MM.1S (cell line): ENCODE measurements around the gene NTRK3.

Experiments
- DNase-seq: peaks from one replicate; pipeline ENCODE4 v3.0.0-alpha.2; 2015
- H2AFZ ChIP-seq: fragments of 300-600 bp; sonication (generic); 2 replicates; pipeline ENCODE4 v1.6.0; 2016; ENCODE audit warnings: antibody characterized with exemption, low read length
- H3F3A ChIP-seq: fragments of 300-600 bp; sonication (generic); 2 replicates; pipeline ENCODE4 v1.6.1; 2016; ENCODE audit warnings: mild to moderate bottlenecking, antibody characterized with exemption, low read length, moderate library complexity, mixed read lengths; ENCODE audit not compliant: insufficient read depth
- H3K27ac ChIP-seq: fragments of 300-600 bp; sonication (generic); 2 replicates; pipeline ENCODE4 v1.5.1; 2016; ENCODE audit warnings: mild to moderate bottlenecking, low read length
- H3K27me3 ChIP-seq: fragments of 300-600 bp; sonication (generic); replicated peaks from 2 replicates; pipeline ENCODE4 v1.6.0; 2016; ENCODE audit warnings: low read length; ENCODE audit not compliant: insufficient read depth
- H3K36me3 ChIP-seq: fragments of 300-600 bp; sonication (generic); replicated peaks from 2 replicates; pipeline ENCODE4 v1.6.1; 2016; ENCODE audit warnings: mild to moderate bottlenecking, low read length, mixed read lengths; ENCODE audit not compliant: insufficient read depth
- H3K4me1 ChIP-seq: fragments of 300-600 bp; sonication (generic); 2 replicates; pipeline ENCODE4 v1.6.1; 2016; ENCODE audit warnings: low read length, mixed read lengths
- H3K4me2 ChIP-seq: fragments of 300-600 bp; sonication (generic); 2 replicates; pipeline ENCODE4 v1.6.0; 2016; ENCODE audit warnings: low read depth, low read length
- H3K4me3 ChIP-seq: fragments of 300-600 bp; sonication (generic); 2 replicates; pipeline ENCODE4 v1.5.1; 2016; ENCODE audit warnings: low read length, mixed read lengths
- H3K79me2 ChIP-seq: fragments of 300-600 bp; sonication (generic); 2 replicates; pipeline ENCODE4 v1.6.1; 2016; ENCODE audit warnings: mixed run types, low read length, mixed read lengths
- H3K9ac ChIP-seq: fragments of 300-600 bp; sonication (generic); 2 replicates; pipeline ENCODE4 v1.6.1; 2016; ENCODE audit warnings: low read length, mixed read lengths
- H3K9me2 ChIP-seq: fragments of 300-600 bp; sonication (generic); replicated peaks from 2 replicates; pipeline ENCODE4 v1.6.1; 2016; ENCODE audit warnings: mild to moderate bottlenecking, low read length, mixed read lengths; ENCODE audit not compliant: insufficient read depth
- H3K9me3 ChIP-seq: fragments of 300-600 bp; sonication (generic); replicated peaks from 2 replicates; pipeline ENCODE4 v1.6.1; 2016; ENCODE audit warnings: mild to moderate bottlenecking, low read length, mixed read lengths; ENCODE audit not compliant: insufficient read depth
- H4K20me1 ChIP-seq: fragments of 300-600 bp; sonication (generic); 2 replicates; pipeline ENCODE4 v1.6.1; 2016; ENCODE audit warnings: mild to moderate bottlenecking, low read length, moderate library complexity, mixed read lengths; ENCODE audit not compliant: insufficient read depth
- CTCF ChIP-seq: fragments of 300-600 bp; sonication (generic); IDR thresholded peaks from 2 replicates; pipeline ENCODE4 v1.5.1; 2016; ENCODE audit warnings: antibody characterized with exemption, low read length, mixed read lengths
- EZH2 ChIP-seq: fragments of 300-600 bp; sonication (generic); optimal IDR thresholded peaks from 2 replicates; pipeline ENCODE3; 2017; ENCODE audit warnings: low read depth, mild to moderate bottlenecking, antibody characterized with exemption, low read length, mixed read lengths
- EZH2phosphoT487 ChIP-seq: fragments of 300-600 bp; sonication (generic); IDR thresholded peaks from 2 replicates; pipeline ENCODE4 v1.6.1; 2018; ENCODE audit warnings: antibody characterized with exemption, low read length

NTRK3 gene

GRCh38 chr15:88272421-88272820 lies 15.9 kb upstream of the NTRK3 start:
- Histone ChIP-seq H3K27ac (no peak overlapping the region), H3K9ac (no peak overlapping the region), H3F3A (no peaks in the 10 kb centered on the region), H3K27me3 (no peaks in the 10 kb centered on the region), H4K20me1 (no peaks in the 10 kb centered on the region), H3K36me3 (no peaks in the 10 kb centered on the region), H3K9me3 (no peaks in the 10 kb centered on the region), H3K9me2 (no peaks in the 10 kb centered on the region), H3K79me2 (no peaks in the 10 kb centered on the region), H3K4me1 (no peaks in the 10 kb centered on the region), H3K4me2 (no peak overlapping the region), H2AFZ (no peak overlapping the region), H3K4me3 (no peak overlapping the region)
- no peak for TF ChIP-seq EZH2phosphoT487
- no peak for TF ChIP-seq CTCF
- TF ChIP-seq EZH2: no peak
- DNase-seq: no peak

DNA sequence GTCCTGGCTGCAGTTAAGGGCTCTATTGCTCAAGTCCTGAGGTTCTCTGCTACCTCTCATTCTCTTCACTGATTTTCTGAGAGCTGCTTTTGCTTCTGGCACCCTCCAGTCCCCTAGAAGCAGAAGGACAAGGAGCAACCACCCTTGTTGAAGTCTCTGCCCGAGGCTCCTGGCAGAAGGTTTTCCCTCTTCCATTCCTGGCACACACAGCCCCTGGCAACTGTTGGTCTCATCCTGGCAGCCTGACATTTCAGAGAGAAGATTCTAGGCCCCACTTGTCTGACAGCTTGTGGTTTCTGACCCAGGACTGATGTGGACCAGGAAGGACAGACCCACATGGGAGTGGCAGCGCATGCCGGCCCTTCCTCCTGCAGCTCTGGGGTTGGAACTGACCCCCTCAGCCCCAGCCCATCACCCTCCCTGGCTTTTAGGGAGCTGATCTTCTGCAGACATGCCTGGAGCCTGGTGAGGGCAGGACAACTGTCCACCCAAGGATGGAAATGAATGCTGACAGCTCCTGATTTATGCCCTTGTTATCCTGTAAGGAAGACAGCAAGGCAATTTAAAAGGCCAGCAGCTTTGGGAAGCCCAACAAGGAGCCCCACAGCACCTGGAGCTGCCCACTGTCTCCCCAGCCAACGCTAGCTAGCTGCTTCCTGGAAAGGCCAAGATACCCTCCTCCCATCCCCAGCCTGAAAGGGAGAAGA lies 13.0 kb upstream of the NTRK3 start:
- no peak for TF ChIP-seq CTCF
- no peak for TF ChIP-seq EZH2
- no peak for TF ChIP-seq EZH2phosphoT487
- Histone ChIP-seq H3K4me1 (no peaks in the 10 kb centered on the region), H3K9ac (no peak overlapping the region), H3K4me2 (no peak overlapping the region), H3K9me3 (no peaks in the 10 kb centered on the region), H3K4me3 (no peak overlapping the region), H3K27ac (no peak overlapping the region), H3K36me3 (no peaks in the 10 kb centered on the region), H4K20me1 (no peaks in the 10 kb centered on the region), H3K79me2 (no peaks in the 10 kb centered on the region), H3K27me3 (no peaks in the 10 kb centered on the region), H2AFZ (no peak overlapping the region), H3F3A (no peaks in the 10 kb centered on the region), H3K9me2 (no peaks in the 10 kb centered on the region)
- DNase-seq: no peak

- H3K9me2 ChIP-seq: no peaks in the 10 kb centered on the region
- no peak overlapping the region for H2AFZ ChIP-seq
- no peaks in the 10 kb centered on the region for H3K9me3 ChIP-seq
- TF ChIP-seq CTCF (no peak), EZH2phosphoT487 (no peak), EZH2 (no peak)
- H3K9ac ChIP-seq: no peak overlapping the region
- H4K20me1 ChIP-seq: no peaks in the 10 kb centered on the region
- H3K79me2 ChIP-seq: no peaks in the 10 kb centered on the region
- H3K4me1 ChIP-seq: no peaks in the 10 kb centered on the region
- H3K27ac ChIP-seq: no peak overlapping the region
- H3K27me3 ChIP-seq: no peaks in the 10 kb centered on the region
- no peak for DNase-seq
- H3F3A ChIP-seq: no peaks in the 10 kb centered on the region
- no peak overlapping the region for H3K4me3 ChIP-seq
- H3K4me2 ChIP-seq: no peak overlapping the region
- H3K36me3 ChIP-seq: no peaks in the 10 kb centered on the region
Observed at GRCh38 chr15:88267720-88268119, 11.2 kb upstream of the NTRK3 start.
